Inflammatory macrophage treated with lipopolysaccharide for 1 hour (primary cell): ENCODE data around the gene AGPAT3.

ENCODE experiments used
- DNase-seq, 2 donors: peaks; one replicate each; pipeline ENCODE4 v3.0.0-alpha.2; 2020 to 2022

AGPAT3 gene

DNA sequence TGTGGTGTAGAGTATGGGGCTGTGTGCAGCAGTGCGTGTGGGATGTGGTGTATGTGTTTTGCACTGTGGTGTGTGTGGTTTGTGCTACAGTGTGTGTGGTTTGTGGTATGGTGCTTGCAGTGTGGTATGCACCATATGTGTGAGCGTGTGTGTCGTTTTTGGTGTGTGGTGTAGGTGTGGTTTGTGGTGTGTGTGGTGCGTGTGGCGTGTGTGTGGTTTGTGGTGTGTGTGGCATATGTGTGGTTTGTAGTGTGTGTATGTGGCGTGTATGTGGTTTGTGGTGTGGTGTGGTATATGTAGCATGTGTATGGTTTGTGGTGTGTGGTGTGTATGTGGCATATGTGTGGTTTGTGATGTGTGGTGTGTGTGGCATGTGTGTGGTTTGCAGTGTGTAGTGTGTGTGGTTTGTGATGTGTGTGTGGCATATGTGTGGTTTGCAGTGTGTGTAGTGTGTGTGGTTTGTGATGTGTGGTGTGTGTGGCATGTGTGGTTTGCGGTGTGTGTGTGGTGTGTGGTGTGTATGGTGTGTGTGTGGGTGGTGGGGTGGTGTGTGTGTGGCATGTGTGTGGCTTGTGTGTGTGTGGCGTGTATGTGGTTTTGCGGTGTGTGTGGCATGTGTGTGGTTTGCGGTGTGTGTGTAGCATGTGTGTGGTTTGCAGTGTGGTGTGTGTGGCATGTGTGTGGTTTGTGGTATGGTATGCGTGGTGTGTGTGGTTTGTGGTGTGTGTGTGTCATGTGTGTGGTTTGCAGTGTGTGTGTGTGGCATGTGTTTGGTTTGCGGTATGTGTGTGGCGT lies 93.5 kb downstream of the AGPAT3 start:
- DNase-seq, result no peak

DNA sequence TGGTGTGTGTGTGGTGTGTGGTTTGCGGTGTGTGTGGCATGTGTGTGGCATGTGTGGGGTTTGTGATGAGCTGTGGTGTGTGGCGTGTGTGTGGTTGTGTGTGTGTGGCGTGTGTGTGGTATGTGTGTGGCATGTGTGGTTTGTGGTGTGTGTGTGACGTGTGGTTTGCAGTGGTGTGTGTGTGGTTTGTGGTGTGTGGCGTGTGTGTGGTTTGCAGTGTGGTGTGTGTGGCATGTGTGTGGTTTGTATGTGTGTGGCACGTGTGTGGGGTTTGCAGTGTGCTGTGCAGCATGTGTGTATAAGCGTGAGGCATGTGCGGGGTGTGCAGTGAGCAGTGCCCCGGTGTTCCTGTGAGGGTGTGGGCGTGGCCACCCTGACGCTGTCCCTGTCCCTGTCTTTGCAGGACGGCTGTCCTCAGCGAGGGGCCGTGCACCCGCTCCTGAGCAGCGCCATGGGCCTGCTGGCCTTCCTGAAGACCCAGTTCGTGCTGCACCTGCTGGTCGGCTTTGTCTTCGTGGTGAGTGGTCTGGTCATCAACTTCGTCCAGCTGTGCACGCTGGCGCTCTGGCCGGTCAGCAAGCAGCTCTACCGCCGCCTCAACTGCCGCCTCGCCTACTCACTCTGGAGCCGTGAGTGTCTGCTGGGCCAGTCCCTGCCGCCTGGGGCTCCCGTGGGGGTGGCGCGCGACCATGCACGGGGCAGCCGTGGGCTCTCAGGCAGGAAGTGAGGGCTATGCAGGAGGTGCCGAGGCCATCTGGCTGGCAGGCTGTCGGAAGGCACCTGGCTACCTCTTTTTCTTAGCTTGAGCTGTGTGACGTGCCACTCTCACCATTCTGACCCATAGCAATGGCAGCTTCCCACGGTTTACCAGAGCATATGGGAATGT lies 94.5 kb downstream of the AGPAT3 start:
- no peak for DNase-seq

DNA sequence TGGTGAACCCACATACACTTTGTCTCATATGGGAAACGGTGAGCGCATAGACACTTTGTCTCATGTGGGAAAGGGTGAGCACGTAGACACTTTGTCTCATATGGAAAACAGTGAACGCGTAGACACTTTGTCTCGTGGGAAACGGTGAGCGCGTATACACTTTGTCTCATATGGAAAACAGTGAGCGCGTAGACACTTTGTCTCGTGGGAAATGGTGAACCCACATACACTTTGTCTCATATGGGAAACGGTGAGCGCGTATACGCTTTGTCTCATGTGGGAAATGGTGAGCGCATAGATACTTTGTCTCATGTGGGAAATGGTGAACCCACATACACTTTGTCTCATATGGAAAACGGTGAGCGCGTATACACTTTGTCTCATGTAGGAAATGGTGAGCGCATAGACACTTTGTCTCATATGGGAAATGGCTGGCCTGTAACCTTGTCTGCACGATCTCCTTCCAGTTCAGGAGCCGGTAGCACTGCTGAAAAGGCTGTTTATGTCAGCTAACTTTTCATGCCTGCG lies 96.4 kb downstream of the AGPAT3 start:
- no peak for DNase-seq

DNA sequence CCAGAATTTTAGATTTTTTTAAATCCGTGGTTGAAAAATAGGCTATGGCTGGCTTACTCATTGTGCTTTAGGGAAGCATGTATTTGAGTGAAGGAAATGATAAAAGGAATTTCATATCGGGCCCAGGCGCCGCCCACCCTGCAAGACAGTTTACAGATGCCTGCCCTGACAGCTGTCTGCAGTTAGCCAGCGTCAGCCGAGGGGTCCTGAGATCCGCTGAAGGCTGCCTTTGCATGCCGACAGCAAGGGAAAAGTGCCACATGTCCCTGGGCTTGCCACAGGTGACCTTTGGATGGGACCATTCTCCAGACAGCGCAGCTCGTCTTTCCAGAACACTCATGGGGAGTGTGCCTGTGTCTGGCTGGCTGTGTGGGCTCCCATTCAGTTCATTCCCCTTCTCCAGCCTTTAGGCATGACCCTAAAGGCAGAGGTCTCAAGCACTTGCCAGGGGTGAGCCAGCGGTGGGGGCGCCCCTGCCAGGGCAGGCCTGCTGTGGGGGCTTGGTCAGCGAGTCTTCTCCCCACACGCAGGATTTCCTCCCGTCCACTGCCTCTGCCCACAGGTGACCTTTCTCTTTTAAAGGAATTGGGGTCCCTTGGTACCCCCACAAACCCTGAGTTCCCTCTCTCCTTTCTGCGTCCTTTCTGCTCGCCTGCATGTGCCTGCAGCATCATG lies 101.0 kb downstream of the AGPAT3 start:
- no peak for DNase-seq

DNA sequence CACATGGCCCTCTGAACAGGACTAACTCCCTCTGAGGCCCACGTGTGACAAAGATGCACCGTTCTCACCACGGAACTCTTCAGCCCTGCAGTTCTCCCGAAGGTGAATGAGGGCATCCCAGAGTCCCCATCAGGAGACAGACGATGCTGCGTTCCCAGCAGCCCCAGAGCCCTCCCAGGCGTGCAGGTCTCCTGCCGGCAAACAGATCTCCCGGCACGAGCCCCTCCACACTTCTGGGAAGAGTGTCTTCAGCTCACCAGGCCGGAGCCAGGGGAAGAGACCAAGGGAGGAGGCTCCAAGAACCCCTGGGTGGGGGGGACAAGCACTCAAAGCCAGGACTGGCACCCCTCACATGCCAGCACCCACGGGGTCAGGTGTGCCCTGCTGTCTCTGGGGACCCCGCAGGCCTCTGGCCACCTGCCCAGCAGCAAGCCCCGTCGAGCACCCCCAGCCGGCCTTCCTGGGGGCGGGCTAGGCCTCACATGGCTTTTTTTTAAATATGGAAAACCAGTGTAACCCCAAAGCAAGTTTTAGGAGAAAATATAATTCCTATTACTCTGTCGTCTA lies 102.0 kb downstream of the AGPAT3 start:
- no peak for DNase-seq

DNA sequence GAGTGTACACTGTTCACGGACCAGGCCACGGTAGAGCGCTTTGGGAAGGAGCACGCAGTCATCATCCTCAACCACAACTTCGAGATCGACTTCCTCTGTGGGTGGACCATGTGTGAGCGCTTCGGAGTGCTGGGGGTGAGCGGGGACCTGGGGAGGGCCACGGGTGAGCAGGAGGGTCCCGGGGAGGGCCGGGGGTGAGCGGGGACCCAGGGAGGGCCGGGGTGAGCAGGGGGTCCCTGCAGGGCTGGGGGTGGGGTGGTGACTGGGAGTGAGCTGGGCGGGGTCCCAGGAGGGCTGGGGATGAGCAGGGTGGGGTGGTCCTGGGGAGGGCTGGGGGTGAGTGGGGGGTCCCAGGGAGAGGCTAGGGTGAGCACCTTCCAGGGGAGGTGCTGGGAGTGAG lies 103.0 kb downstream of the AGPAT3 start:
- no peak for DNase-seq

DNA sequence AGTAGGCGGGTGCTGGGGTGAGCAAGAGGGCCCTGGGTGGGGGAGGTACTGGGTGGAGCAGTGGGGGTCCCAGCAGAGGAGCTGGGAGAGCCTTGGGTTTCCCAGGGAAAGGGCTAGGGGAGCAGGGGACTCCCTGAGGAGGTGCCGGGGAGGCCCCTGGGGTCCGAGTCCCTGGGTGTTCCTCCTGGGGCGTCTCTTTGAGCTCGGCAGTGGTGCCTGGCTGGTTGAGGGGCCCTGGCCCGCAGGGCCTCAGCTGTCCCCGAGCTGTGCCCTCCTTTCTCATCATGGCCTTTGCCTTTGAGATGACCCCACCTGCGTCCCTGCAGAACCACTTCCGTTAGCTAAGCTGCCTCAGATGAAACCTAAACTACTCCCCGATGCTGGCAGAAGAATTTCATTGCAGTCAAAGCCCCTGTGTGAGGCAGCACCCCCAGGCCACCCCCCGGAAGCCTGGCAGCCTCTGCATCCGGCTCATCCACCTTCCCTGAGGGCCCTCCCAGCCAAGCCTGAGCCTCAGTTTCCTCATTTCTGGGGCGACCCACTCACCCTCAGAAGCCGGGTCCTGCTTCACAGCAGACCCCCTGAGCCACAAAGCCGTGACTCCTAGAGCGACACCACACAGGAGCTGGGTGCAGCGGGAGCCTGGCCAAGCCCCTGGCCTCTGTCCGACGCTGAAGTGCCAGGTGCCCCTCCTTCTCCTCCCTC lies 103.5 kb downstream of the AGPAT3 start:
- DNase-seq, result no peak

DNA sequence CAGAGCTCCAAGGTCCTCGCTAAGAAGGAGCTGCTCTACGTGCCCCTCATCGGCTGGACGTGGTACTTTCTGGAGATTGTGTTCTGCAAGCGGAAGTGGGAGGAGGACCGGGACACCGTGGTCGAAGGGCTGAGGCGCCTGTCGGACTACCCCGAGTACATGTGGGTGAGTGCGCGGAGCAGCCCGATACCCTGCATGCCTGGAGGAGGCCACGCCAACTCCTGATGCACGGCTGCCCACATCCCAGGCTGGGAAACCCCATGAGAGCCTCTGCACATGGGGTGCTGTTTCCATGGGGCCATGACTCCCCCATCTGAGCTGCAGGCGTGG lies 104.1 kb downstream of the AGPAT3 start:
- no peak for DNase-seq

DNA sequence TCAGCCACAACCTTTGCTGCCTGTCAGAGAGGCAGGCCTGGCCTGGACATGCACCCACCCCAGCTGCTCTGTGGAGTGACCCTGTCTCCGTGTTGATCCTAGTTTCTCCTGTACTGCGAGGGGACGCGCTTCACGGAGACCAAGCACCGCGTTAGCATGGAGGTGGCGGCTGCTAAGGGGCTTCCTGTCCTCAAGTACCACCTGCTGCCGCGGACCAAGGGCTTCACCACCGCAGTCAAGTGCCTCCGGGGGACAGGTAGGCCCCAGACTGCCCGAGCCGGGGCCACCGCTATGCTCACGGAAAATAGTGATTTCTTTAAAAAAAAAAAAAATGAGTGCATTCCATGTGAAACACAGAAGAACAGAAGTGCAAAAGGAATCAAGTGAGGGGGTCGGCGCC lies 105.5 kb downstream of the AGPAT3 start:
- no peak for DNase-seq

DNA sequence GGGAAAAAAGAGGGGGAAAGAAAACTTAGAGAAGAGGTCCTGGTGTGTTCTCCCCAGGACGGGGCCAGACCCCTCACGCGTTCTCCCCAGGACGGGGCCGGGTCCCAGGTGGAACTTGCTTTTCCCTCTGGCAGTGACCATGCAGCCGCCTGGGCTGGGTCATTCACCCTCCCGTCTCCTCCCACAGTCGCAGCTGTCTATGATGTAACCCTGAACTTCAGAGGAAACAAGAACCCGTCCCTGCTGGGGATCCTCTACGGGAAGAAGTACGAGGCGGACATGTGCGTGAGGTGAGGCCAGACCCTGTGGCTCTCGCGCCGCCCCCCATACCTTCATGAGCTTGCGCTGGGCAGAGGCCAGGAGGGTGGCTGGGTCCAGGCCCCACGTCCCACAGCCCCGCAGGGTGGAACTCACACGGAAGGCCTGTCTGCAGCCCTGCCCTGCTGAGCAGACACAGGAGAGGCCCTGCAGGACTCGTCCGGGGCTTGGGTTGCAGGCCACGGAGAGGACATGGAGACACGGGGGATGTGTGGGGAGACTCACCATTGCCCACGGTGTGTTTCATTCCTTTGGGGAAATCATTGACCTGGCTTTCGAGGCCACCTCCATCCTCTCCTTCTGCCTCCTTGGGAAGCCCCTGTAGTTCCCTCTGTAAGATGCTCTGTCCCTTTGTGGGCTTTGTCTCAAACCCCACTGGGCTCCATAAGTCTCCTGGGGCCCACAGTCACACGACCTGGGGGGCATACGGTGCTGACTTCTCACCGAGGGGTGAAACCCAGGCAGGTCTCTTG lies 106.4 kb downstream of the AGPAT3 start:
- peak; percentile 9 to 37 for DNase-seq

DNA sequence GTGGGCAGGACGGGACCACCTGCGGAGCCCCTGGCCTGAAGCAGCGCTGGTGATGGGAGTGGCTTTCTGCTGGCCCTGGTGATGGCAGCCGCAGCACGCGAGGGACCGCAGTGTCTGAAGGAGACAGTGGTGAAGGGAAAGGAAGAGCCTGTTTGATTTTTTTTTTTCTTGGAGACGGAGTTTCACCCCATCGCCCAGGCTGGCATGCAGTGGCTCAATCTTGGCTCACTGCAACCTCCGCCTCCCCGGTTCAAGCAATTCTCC lies 106.9 kb downstream of the AGPAT3 start:
- no peak for DNase-seq

DNA sequence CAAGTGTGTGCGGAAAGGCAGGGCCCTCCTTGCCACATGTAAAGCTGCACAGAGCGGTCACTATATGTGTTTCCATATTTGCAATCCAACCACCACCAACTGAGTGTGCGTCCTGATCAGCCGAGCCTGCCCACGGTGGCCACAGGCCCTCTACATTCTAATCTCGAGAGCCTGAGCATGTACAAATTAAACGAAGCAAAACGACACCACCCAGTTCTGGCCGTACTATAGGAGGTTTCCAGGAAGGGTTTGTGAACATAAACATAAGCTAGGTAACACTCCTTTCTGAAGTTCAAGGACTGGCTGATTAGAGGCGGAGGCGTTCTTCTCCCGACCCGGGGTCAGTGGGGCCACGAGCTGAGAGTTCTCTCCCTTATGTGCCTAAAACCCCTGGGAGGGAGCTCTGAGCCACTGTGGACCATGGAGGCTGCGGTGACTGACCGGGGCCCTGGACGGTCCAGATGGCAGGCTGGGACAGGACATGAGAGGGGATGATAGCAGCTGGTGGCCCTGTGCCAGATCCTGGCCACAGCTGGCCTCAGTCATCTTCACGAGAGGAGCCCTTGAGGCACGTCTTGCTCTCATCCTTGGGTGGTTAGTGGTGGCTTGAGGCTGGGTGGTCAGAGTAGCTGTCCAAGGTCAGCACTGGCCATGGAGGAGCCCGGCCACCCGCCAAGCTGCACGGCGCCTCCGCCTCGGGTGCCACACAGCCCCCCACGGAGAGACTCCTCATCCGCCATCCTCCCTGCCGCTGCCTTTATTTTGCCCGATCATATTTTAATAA lies 108.0 kb downstream of the AGPAT3 start:
- no peak for DNase-seq

DNA sequence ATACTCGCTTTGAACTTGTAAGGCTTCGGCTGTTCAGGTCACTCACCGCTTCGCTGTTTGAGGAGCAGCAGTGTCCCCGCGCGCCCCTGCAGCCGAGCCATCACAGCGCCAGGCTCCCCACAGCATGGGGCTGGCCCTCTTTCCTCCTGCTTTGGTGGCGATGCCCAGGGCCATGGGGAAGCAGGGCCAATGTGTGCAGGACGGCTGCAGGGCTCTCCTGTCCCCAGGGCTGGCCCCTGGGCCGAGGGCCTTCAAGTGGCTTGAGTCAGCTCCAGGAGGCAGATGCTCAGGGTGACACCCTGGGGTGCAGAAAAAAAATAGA lies 108.6 kb downstream of the AGPAT3 start:
- no peak for DNase-seq

DNA sequence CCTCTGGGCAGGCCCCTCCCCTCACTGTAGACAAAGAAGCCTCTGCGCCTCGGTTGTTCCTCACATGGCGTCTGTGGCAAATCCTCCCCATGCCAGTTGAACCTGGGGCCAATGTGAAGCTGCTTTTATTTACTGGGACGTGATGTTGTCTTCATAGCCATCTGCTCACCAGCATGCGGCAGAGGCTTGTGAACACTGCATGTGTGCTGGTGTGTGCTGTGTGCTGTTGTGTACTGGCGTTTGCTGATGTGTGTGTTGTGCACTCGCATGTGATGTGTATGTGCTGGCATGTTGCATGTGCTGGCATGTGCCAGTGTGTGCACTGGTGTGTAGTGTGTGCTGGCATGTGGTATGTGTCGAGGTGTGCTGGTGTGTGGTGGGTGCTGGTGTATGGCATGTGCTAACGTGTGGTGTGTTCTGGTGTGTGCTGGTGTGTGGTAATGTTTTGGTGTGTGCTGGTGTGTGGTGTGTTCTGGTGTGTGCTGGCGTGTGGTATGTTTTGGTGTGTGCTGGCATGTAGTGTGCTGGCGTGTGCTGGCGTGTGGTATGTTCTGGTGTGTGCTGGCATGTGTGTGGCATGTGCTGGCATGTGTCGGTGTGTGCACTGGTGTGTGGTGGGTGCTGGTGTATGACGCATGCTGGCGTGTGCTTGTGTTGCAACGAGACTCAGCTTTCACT lies 109.9 kb downstream of the AGPAT3 start:
- DNase-seq, result no peak

DNA sequence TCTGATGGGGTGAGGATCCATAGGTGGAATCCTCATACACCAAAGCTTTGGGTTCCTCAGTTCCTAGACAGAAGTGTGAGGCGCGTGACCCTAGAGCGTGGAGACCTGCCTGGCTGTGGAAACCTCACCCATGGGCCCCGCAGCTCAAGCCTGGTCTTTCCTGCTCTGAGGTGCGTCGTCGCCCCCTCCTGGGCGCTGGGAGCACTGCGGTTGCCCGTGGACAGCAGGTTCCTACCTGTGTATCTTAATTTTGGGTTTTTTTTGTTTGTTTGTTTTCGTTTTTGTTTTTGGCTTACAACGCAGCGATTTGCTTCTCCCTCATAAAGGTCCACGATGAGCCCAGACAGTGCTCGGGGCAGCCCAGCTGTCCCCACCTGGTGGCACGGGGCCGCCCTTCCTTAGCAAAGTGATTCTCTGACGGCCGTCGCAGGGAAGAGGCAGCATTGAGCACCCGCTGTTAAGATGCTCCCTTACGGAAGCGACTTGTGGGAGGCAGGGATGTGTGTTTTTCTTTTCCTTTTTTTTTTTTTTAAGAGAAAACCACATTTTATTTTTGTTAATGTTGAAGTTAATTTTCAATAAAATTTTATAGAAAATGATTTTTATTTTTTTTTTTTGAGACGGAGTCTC lies 110.6 kb downstream of the AGPAT3 start:
- DNase-seq, result peak; percentile 27 to 69

DNA sequence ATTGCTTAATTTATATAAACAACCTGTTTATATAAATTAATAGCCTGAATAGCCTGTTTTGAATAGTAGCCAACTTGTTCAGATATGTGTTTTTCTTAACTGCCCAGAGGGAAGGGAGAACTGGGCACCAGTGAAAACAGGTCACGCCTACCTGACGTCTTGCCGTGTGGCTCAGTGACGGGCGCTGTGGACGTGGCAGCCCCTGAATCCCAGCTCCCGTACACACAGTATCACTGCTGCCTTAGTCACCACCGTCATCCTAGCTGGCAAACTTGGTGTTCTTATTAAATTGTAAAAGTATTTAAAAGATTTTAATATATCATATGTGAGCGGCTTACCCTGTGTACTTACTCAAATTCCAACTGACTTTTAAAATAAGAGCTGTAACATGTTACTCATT lies 111.6 kb downstream of the AGPAT3 start:
- no peak for DNase-seq

DNA sequence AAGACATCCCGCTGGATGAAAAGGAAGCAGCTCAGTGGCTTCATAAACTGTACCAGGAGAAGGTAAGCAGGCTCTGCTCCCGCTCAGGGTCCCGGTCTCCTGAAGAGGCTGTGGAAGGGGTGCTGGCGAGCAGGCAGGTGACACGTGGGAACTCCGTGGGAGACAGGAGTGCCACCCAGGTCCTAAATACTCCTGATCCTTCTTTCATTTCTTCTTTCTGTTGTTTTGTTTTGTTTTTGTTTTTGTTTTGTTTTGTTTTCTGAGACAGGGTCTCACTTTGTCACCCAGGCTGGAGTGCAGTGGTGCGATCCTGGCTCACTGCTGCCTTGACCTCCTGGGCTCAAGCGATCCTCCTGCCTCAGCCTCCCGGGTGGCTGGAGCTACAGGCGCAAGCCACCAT lies 113.0 kb downstream of the AGPAT3 start:
- no peak for DNase-seq

DNA sequence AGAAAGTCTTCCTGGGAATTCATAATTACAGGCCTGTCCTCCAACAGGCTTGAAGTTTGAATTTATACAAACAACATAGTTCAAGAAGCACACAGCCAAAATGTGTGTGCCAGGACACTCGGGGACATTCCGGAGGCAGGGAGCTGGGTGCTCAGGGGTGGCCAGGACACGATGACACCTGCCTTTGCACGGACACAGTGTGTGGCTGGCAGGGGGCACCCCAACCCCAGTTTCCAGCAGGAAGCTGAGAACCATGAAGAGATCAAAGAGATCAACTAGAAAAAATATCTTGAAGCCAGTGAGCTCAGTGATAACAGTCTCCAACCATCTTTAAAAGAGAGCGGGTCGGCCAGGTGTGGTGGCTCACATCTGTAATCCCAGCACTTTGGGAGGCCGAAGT lies 114.6 kb downstream of the AGPAT3 start:
- no peak for DNase-seq

DNA sequence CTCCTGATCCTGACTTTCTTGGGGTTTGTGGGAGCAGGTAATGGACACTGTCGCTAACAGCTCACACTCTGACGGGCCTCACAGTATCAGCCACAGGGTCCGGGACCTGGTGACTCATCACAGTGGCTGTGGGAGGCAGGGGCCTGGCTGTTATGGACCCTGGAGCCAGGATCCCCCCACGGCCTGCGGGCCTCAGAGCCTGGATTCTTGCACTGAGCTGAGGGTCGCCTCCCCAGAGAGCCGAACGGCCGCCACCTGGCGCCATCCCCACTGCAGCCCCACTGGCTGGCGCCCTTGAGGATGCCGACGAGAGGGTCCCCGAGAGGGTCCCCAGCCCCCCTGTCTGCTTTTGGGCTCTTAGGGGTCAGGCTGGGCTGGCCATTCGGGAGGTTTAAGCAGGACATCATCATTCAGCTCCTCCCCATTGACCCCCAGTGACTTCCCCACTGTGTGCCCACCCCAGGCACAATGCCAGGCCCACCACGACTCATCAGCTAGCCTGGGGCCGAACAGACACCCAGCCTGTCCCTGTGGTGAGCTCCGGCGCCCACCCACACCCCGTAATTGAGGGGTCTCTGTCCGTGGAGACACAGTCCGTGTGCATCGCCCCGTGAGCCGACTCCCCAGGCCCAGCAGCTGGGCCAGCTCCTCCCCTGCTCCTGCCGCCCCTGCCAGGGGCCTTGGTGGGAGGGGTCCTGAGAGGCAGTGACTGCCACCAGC lies 116.3 kb downstream of the AGPAT3 start:
- no peak for DNase-seq

DNA sequence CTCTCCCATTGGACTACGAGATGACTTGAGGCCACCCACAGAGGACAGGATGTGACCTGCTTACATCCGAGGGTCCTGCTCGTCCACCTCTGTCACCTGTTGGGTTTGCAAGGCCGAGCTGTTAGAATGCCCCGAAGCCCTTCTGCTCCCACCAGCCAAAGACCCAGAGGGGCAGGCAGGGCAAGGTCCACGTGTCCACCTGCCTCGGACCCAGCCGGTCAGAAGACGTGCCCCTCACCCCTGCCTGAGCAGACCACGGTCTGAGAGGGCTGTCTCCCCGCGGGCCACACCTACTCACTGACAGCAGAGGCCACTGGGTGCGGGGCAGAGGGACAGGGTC lies 116.8 kb downstream of the AGPAT3 start:
- DNase-seq, result no peak
